Activated CD4-positive, alpha-beta T cell treated with anti-CD3 and anti-CD28 coated beads, Interleukin-2, amount 10 ng/mL, durations not matched to agents 7 days and 5 days (primary cell): ENCODE results near the gene SLC26A9. TPM values are rescaled to one million over a fixed set of nuclear protein-coding genes. Genes with fewer than 3 reads are reported as not detected.

Source experiments
- CTCF ChIA-PET: fragments of 350-600 bp; sonication (Branson Sonifier 250); formaldehyde crosslinking; loops from one replicate; lab custom pipeline; 2021; ENCODE audit warnings: antibody characterized with exemption; lab: Charles Lee
- POLR2A ChIA-PET: fragments of 350-600 bp; sonication (Branson Sonifier 250); formaldehyde crosslinking; loops from one replicate; lab custom pipeline; 2021; ENCODE audit warnings: antibody characterized with exemption; lab: Charles Lee
- DNase-seq: peaks from one replicate; pipeline ENCODE4 v3.0.0-alpha.2; 2020
- H3K27ac Mint-ChIP-seq: one replicate; pipeline ENCODE4 v1.8.0; 2021; ENCODE audit warnings: mild to moderate bottlenecking, moderate library complexity, mixed read lengths
- H3K27me3 Mint-ChIP-seq: one replicate; pipeline ENCODE4 v1.8.0; 2021; ENCODE audit warnings: mixed read lengths
- H3K36me3 Mint-ChIP-seq: one replicate; pipeline ENCODE4 v1.8.0; 2021; ENCODE audit warnings: low read depth, mixed read lengths
- H3K4me1 Mint-ChIP-seq: one replicate; pipeline ENCODE4 v1.8.0; 2021; ENCODE audit warnings: mixed read lengths
- H3K4me3 Mint-ChIP-seq: one replicate; pipeline ENCODE4 v1.8.0; 2021; ENCODE audit warnings: mild to moderate bottlenecking, moderate library complexity, mixed read lengths
- H3K9me3 Mint-ChIP-seq: one replicate; pipeline ENCODE4 v1.8.0; 2021; ENCODE audit warnings: mixed read lengths
- total RNA-seq, 2 experiments: library from RNA; stranded (reverse); gene quantifications; one replicate each; pipeline ENCODE4 v1.2.3, GENCODE V29; 2021

Gene SLC26A9
- total RNA-seq, 2 experiments from 2014 or later = not detected

- POLR2A ChIA-PET = no interaction called here
- Mint-ChIP-seq H3K9me3 (peaks cover 15% of the 10 kb centered on the region), H3K27me3 (no peaks in the 10 kb centered on the region)
These were observed 27.2 kb upstream of the SLC26A9 start for GRCh38 chr1:205970486-205970885.

GRCh38 chr1:205969229-205969628, 26.0 kb upstream of the SLC26A9 start:
- Mint-ChIP-seq H3K27me3 (no peaks in the 10 kb centered on the region), H3K4me3 (no peak overlapping the region), H3K36me3 (no peaks in the 10 kb centered on the region), H3K4me1 (no peaks in the 10 kb centered on the region), H3K27ac (no peak overlapping the region), H3K9me3 (peaks cover 6% of the 10 kb centered on the region)
- no peak for DNase-seq
- ChIA-PET POLR2A (no interaction called here), CTCF (interaction anchor here (2.5 to 2.6 kb wide), 2 partner anchors 9 kb away, joined by 6 to 15 read pairs; no protein-coding TSS in a partner anchor)

More at GRCh38 chr1:205970486-205970885, 27.2 kb upstream of the SLC26A9 start:
- no peak for DNase-seq
- Mint-ChIP-seq H3K4me1 (no peaks in the 10 kb centered on the region), H3K27ac (no peak overlapping the region), H3K36me3 (no peaks in the 10 kb centered on the region), H3K4me3 (no peak overlapping the region)
- CTCF ChIA-PET = interaction anchor here (0.9 to 2.6 kb wide), 3 partner anchors 8 to 49 kb away, joined by 3 to 6 read pairs (median 4); no protein-coding TSS in a partner anchor

- Mint-ChIP-seq H3K36me3 (no peaks in the 10 kb centered on the region), H3K27me3 (no peaks in the 10 kb centered on the region), H3K27ac (no peak overlapping the region), H3K4me3 (no peak overlapping the region), H3K9me3 (no peaks in the 10 kb centered on the region), H3K4me1 (no peaks in the 10 kb centered on the region)
- ChIA-PET CTCF (interaction anchor here (0.5 to 2.5 kb wide), 4 partner anchors 10 to 780 kb away, joined by 3 to 15 read pairs (median 4); no protein-coding TSS in a partner anchor), POLR2A (no interaction called here)
- no peak for DNase-seq
These were observed 24.5 kb upstream of the SLC26A9 start for GRCh38 chr1:205967554-205968335.

- Mint-ChIP-seq H3K9me3 (no peaks in the 10 kb centered on the region), H3K36me3 (no peaks in the 10 kb centered on the region), H3K27ac (no peak overlapping the region), H3K27me3 (no peaks in the 10 kb centered on the region), H3K4me3 (no peak overlapping the region), H3K4me1 (peaks cover 2% of the 10 kb centered on the region)
- CTCF ChIA-PET = interaction anchor here (0.9 to 2.3 kb wide), 4 partner anchors 12 to 374 kb away, joined by 3 to 13 read pairs (median 4); no protein-coding TSS in a partner anchor
- no peak for DNase-seq
- POLR2A ChIA-PET = no interaction called here
These were observed 22.0 kb upstream of the SLC26A9 start for GRCh38 chr1:205965036-205965884.

GRCh38 chr1:205963352-205964155, 20.3 kb upstream of the SLC26A9 start:
- no peaks in the 10 kb centered on the region for H3K36me3 Mint-ChIP-seq
- peaks cover 2% of the 10 kb centered on the region for H3K4me1 Mint-ChIP-seq
- DNase-seq = no peak
- POLR2A ChIA-PET = no interaction called here
- CTCF ChIA-PET = interaction anchor here (2.3 kb wide), 1 partner anchor 14 kb away, joined by 13 read pairs; no protein-coding TSS in a partner anchor
- no peak overlapping the region for H3K27ac Mint-ChIP-seq
- H3K27me3 Mint-ChIP-seq = peaks cover 3% of the 10 kb centered on the region
- no peak overlapping the region for H3K4me3 Mint-ChIP-seq
- no peaks in the 10 kb centered on the region for H3K9me3 Mint-ChIP-seq

- peaks cover 2% of the 10 kb centered on the region for H3K4me1 Mint-ChIP-seq
These were observed 19.6 kb upstream of the SLC26A9 start for GRCh38 chr1:205962821-205963221.

GRCh38 chr1:205961991-205962820, 18.9 kb upstream of the SLC26A9 start:
- Mint-ChIP-seq H3K27ac (no peak overlapping the region), H3K27me3 (peaks cover 3% of the 10 kb centered on the region), H3K4me1 (peaks cover 2% of the 10 kb centered on the region), H3K36me3 (no peaks in the 10 kb centered on the region), H3K4me3 (no peak overlapping the region), H3K9me3 (no peaks in the 10 kb centered on the region)
- DNase-seq = no peak
- CTCF ChIA-PET = interaction anchor here (0.6 to 2.8 kb wide), 6 partner anchors 8 to 181 kb away, joined by 3 to 8 read pairs (median 4); no protein-coding TSS in a partner anchor
- POLR2A ChIA-PET = no interaction called here

More at GRCh38 chr1:205962821-205963221, 19.6 kb upstream of the SLC26A9 start:
- H3K27ac Mint-ChIP-seq = no peak overlapping the region
- CTCF ChIA-PET = interaction anchor here (0.6 to 1.3 kb wide), 2 partner anchors 8 to 180 kb away, joined by 4 read pairs; no protein-coding TSS in a partner anchor
- H3K36me3 Mint-ChIP-seq = no peaks in the 10 kb centered on the region
- no peak overlapping the region for H3K4me3 Mint-ChIP-seq
- POLR2A ChIA-PET = no interaction called here
- H3K27me3 Mint-ChIP-seq = peaks cover 3% of the 10 kb centered on the region
- H3K9me3 Mint-ChIP-seq = no peaks in the 10 kb centered on the region
- DNase-seq = no peak

GRCh38 chr1:205961405-205961804, 18.1 kb upstream of the SLC26A9 start:
- Mint-ChIP-seq H3K27ac (no peak overlapping the region), H3K4me3 (no peak overlapping the region), H3K27me3 (peaks cover 6% of the 10 kb centered on the region), H3K4me1 (peaks cover 2% of the 10 kb centered on the region), H3K36me3 (no peaks in the 10 kb centered on the region), H3K9me3 (no peaks in the 10 kb centered on the region)
- CTCF ChIA-PET = interaction anchor here (1.1 to 2.8 kb wide), 6 partner anchors 9 to 42 kb away, joined by 3 to 8 read pairs (median 5); no protein-coding TSS in a partner anchor
- POLR2A ChIA-PET = no interaction called here
- no peak for DNase-seq

- CTCF ChIA-PET = interaction anchor here (0.6 to 2.8 kb wide), 3 partner anchors 9 to 18 kb away, joined by 3 to 8 read pairs (median 6); no protein-coding TSS in a partner anchor
- Mint-ChIP-seq H3K9me3 (no peaks in the 10 kb centered on the region), H3K4me3 (no peak overlapping the region), H3K27me3 (peaks cover 15% of the 10 kb centered on the region), H3K27ac (no peak overlapping the region), H3K4me1 (peaks cover 2% of the 10 kb centered on the region), H3K36me3 (no peaks in the 10 kb centered on the region)
- POLR2A ChIA-PET = no interaction called here
- no peak for DNase-seq
These were observed 16.5 kb upstream of the SLC26A9 start for GRCh38 chr1:205959789-205960188.

- no peaks in the 10 kb centered on the region for H3K36me3 Mint-ChIP-seq
- ChIA-PET POLR2A (no interaction called here), CTCF (no interaction called here)
- H3K9me3 Mint-ChIP-seq = no peaks in the 10 kb centered on the region
- DNase-seq = no peak
- H3K27me3 Mint-ChIP-seq = peaks cover 15% of the 10 kb centered on the region
- H3K4me3 Mint-ChIP-seq = no peak overlapping the region
- no peaks in the 10 kb centered on the region for H3K4me1 Mint-ChIP-seq
- no peak overlapping the region for H3K27ac Mint-ChIP-seq
These were observed 12.2 kb upstream of the SLC26A9 start for GRCh38 chr1:205955499-205955898.

- no peak for DNase-seq
- Mint-ChIP-seq H3K27me3 (peaks cover 15% of the 10 kb centered on the region), H3K4me3 (no peak overlapping the region), H3K36me3 (no peaks in the 10 kb centered on the region), H3K27ac (no peak overlapping the region), H3K4me1 (no peaks in the 10 kb centered on the region), H3K9me3 (no peaks in the 10 kb centered on the region)
- POLR2A ChIA-PET = no interaction called here
- CTCF ChIA-PET = interaction anchor here (1.1 kb wide), 1 partner anchor 209 kb away, joined by 3 read pairs; no protein-coding TSS in a partner anchor
These were observed 11.7 kb upstream of the SLC26A9 start for GRCh38 chr1:205954819-205955404.
